ENCODE results near the gene SCG5. TPM values are rescaled to one million over a fixed set of nuclear protein-coding genes. Genes with fewer than 3 reads are reported as not detected.

SCG5 gene, protein sequence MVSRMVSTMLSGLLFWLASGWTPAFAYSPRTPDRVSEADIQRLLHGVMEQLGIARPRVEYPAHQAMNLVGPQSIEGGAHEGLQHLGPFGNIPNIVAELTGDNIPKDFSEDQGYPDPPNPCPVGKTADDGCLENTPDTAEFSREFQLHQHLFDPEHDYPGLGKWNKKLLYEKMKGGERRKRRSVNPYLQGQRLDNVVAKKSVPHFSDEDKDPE
- polyA plus RNA-seq, result 399 and 790 TPM in 2 replicates

DNA sequence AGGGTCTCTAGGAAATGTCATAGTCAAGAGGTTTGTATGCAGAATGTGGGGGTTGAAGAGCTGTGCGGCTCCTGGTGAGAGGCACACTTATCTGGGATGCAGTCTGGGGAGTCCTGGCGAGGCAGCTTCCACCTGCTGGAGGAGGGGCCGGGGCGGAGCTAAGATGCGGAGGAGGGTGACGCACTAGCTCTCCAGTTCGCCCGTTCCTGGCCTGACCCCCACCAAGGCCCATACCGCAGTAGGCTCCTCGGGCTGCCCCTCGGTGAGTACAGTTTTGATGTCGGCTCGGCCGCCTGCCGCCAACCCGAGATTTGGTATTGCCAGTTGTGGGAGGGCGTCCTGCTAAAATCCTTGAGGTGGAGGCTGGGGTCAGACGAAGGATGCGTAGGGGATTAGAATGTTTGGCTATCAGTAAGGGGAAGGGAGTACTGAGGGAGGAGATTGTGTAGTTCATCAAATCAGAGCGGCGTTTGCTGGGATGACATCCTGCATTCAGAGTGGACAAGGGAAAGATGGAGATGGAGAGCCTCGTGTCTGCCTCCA, at the start of gene SCG5:
SCG5 (plus strand) TSS at position 194 of the 543 bp plus-strand sequence. CDS start 1,883 bp downstream, outside the sequence.

DNA sequence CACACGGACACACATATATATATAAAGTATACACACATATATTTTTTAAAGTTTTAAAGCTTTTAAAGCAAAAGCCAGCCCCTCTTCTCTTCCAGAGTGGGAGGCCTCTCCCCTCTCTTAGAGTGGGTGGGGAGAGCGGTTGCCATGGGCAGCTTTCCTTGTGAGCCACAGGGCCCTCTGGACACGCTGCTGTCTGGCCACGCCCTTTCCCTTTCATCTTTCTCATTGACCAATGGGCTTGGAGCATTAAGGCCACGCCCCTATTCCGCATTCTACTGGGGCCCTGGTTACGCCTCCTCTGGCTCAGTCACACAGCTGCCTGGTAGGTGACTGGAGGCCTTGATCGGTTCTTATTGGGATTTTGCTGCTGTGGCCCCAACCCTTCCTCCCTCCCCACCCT, 48.4 kb upstream of the SCG5 start, which contains the start of gene GOLGA8N:
GOLGA8N (plus strand) TSS at position 306 of the 400 bp plus-strand sequence.

DNA sequence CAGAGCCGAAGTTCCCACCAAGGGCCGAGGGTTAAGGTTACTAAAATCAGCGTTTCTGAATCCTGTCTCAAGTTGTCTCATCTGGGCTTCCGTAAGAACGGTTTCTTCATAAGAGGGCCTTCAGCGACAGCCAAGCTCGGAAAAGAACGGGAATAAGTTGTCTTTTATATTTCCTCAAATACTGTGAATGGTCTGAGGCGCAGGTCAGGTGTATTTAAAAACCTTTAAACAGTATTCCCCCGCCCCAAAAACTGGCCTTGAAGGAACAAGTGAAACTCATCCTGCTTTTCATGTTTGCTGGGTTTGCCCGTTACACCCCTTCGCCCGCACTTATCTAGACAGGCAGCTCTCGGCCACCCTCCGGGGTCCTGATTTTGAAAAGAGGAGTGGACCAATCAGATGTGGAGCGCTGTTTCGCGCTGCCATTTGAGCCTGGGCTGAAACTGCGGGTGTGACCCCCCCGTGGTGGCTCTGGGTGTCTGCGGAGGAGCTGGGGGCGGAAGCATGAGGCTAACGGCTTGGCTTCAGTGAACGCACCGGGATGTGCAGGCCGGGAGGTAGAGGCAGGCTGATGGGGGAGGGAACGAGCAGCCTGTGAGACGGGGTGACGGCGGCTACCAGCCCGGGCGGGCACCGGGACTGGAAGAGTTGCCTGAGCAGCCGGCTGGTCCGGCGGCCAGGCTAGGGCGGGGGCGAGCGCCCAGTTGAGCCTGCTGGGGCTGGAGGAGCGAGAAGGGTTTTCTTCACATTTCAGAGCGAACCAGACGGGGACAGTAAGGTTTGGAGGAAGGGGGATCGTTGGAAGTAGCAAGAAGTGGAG, 26.2 kb upstream of the SCG5 start, which contains the start of gene ARHGAP11A:
ARHGAP11A (plus strand) TSS at position 454 of the 820 bp plus-strand sequence. CDS start 708 bp downstream, outside the sequence.

DNA sequence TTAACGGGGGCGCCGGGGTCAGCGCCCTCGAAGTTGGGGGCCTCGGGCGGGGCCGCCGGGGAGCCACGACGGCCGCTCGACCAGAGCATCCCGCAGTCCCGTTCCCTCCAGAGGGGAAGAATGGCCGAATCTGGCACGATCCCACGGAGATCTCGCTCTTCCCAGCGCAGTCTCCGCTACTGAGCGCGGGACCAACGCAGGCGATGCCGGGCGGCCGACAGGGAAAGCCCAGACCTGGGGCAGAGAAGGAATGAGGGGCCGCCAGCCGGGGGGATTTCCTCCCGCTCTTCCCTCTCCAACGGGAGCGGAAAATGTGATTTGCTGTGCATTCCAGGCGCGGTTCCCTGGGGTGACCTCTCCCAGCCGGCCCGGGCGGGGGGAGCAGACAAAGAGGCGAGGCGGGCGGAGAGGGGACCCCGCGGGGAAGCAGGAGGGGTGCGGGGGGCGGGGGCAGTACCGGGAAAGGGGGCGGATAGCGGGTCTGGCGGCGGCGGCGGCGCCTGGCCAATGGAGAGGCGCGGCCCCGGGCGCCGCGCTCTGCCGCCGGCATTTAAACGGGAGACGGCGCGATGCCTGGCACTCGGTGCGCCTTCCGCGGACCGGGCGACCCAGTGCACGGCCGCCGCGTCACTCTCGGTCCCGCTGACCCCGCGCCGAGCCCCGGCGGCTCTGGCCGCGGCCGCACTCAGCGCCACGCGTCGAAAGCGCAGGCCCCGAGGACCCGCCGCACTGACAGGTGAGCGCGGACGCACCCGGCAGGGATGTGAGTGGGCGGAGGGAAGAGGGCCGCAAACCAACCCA, 76.1 kb downstream of the SCG5 start, which contains the start of gene GREM1:
GREM1 (plus strand) TSS at position 579 of the 801 bp plus-strand sequence. CDS start 12,687 bp downstream, outside the sequence.

Other genes with a start within 250 kb of the SCG5 start
- not detected in 2 replicates for gene GOLGA8K, start 238.4 kb upstream of the SCG5 start, polyA plus RNA-seq
- not detected in 2 replicates for gene GOLGA8O, start 186.1 kb upstream of the SCG5 start, polyA plus RNA-seq
- 0.59 and 0.62 TPM in 2 replicates for gene GOLGA8N, start 48.3 kb upstream of the SCG5 start, polyA plus RNA-seq
- 0.59 and 1.3 TPM in 2 replicates for gene ARHGAP11A, start 26.2 kb upstream of the SCG5 start, polyA plus RNA-seq
- gene GREM1, start 76.3 kb downstream of the SCG5 start, polyA plus RNA-seq, result 1.6 TPM in 1 of 2 replicates, not detected in the other

All from Purkinje cell (primary cell).